Type B pancreatic cell (in vitro differentiated cells): ENCODE data around the gene ATRNL1. TPM values are rescaled to one million over a fixed set of nuclear protein-coding genes. Genes with fewer than 3 reads are reported as not detected.

Experiments used
- DNase-seq: peaks from one replicate; pipeline ENCODE4 v3.0.0; 2021; ENCODE audit warnings: mixed read lengths; ENCODE audit not compliant: unreplicated experiment; ENCODE audit errors: extremely low spot score
- H3K27ac Mint-ChIP-seq: 2 replicates; pipeline ENCODE4 v1.8.0; 2021; ENCODE audit warnings: mild to moderate bottlenecking, mixed read lengths
- H3K27me3 Mint-ChIP-seq: 2 replicates; pipeline ENCODE4 v1.8.0; 2021; ENCODE audit warnings: mixed read lengths
- H3K36me3 Mint-ChIP-seq: 2 replicates; pipeline ENCODE4 v1.8.0; 2021; ENCODE audit warnings: mixed read lengths
- H3K4me1 Mint-ChIP-seq: one replicate; pipeline ENCODE4 v1.8.0; 2021; ENCODE audit warnings: mixed read lengths; ENCODE audit not compliant: unreplicated experiment
- H3K4me3 Mint-ChIP-seq: 2 replicates; pipeline ENCODE4 v1.8.0; 2021; ENCODE audit warnings: mild to moderate bottlenecking, mixed read lengths
- H3K9me3 Mint-ChIP-seq: 2 replicates; pipeline ENCODE4 v1.8.0; 2021; ENCODE audit warnings: mixed read lengths
- CTCF ChIP-seq: fragments of 200-600 bp; sonication (generic); conservative IDR thresholded peaks from 2 replicates; pipeline ENCODE4 v1.5.0; 2021; ENCODE audit warnings: antibody characterized with exemption, mild to moderate bottlenecking
- total RNA-seq: library from RNA; stranded (reverse); gene quantifications from 2 replicates; pipeline ENCODE4 v1.2.1, GENCODE V29; 2021; ENCODE audit warnings: low replicate concordance

ATRNL1 gene
- total RNA-seq, 1 donor from 2014 or later = 38.4 TPM

GRCh38 chr10:115653473-115653872 lies 560.3 kb downstream of the ATRNL1 start:
- peaks cover 3% of the 10 kb centered on the region for H3K27me3 Mint-ChIP-seq
- H3K27ac Mint-ChIP-seq = no peak overlapping the region
- no peak for DNase-seq
- H3K9me3 Mint-ChIP-seq = no peaks in the 10 kb centered on the region
- no peak overlapping the region for H3K4me3 Mint-ChIP-seq
- no peaks in the 10 kb centered on the region for H3K36me3 Mint-ChIP-seq
- TF ChIP-seq CTCF = no peak
- H3K4me1 Mint-ChIP-seq = no peaks in the 10 kb centered on the region

- H3K27ac Mint-ChIP-seq = no peak overlapping the region
- no peak for DNase-seq
- no peaks in the 10 kb centered on the region for H3K4me1 Mint-ChIP-seq
- no peaks in the 10 kb centered on the region for H3K36me3 Mint-ChIP-seq
- no peak for TF ChIP-seq CTCF
- no peak overlapping the region for H3K4me3 Mint-ChIP-seq
- H3K27me3 Mint-ChIP-seq = peaks cover 3% of the 10 kb centered on the region
- no peaks in the 10 kb centered on the region for H3K9me3 Mint-ChIP-seq
Measured at GRCh38 chr10:115654961-115655360, 561.8 kb downstream of the ATRNL1 start.

DNA sequence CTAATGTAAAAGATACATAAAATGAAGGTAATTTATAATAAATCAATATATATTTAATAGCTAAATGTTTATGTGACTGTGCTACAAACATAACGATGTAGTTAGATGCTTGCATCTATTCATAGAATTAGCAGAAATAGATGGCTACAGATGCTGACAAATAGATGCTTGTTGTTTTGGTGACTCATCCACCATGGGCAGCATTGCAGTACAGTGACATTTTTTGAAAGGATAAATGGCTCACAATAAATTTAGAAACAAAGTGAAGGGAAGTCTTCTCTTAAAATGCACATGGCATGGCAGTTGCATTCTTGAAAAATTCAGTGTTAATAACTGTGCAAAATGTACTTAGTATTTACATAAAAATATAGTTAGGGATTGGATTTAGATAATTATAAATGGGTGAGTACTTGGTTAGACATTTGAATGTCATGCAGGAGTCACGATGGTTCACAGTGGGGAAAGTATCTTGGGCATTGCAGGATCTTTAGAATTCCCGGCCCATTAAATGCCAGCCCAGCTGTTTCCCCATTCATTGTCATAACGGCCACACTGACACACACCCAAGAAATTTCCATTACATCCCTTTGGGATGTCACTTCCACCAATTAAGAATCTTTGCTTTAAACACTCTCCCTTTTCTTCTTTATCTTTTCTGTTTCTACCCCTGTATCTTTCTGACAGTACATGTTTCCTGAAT lies 564.1 kb downstream of the ATRNL1 start:
- Mint-ChIP-seq H3K4me3 (no peak overlapping the region), H3K4me1 (no peaks in the 10 kb centered on the region), H3K27me3 (peaks cover 3% of the 10 kb centered on the region), H3K9me3 (no peaks in the 10 kb centered on the region), H3K27ac (no peak overlapping the region), H3K36me3 (no peaks in the 10 kb centered on the region)
- no peak for DNase-seq
- TF ChIP-seq CTCF = no peak

GRCh38 chr10:115659616-115660015 lies 566.5 kb downstream of the ATRNL1 start:
- H3K27me3 Mint-ChIP-seq = peaks cover 3% of the 10 kb centered on the region
- no peak for TF ChIP-seq CTCF
- no peak for DNase-seq
- no peaks in the 10 kb centered on the region for H3K4me1 Mint-ChIP-seq
- H3K27ac Mint-ChIP-seq = no peak overlapping the region
- H3K4me3 Mint-ChIP-seq = no peak overlapping the region
- no peaks in the 10 kb centered on the region for H3K36me3 Mint-ChIP-seq
- H3K9me3 Mint-ChIP-seq = no peaks in the 10 kb centered on the region

GRCh38 chr10:115660391-115660790 lies 567.2 kb downstream of the ATRNL1 start:
- Mint-ChIP-seq H3K27me3 (no peaks in the 10 kb centered on the region), H3K36me3 (no peaks in the 10 kb centered on the region), H3K9me3 (no peaks in the 10 kb centered on the region), H3K4me3 (no peak overlapping the region), H3K27ac (no peak overlapping the region), H3K4me1 (no peaks in the 10 kb centered on the region)
- TF ChIP-seq CTCF = no peak
- DNase-seq = no peak
